Lower leg skin (tissue), 4 donors: ENCODE data around the gene EVI5L. TPM values are rescaled to one million over a fixed set of nuclear protein-coding genes. Genes with fewer than 3 reads are reported as not detected.

Source experiments
- DNase-seq, 2 donors: peaks; one replicate each; pipeline ENCODE4 v3.0.0-alpha.2; 2019; ENCODE audit warnings: low spot score in 2 of 2
- H3K4me3 ChIP-seq: fragments of 200-600 bp; sonication (generic); 2 replicates; pipeline ENCODE4 v1.5.1; 2017; ENCODE audit warnings: mild to moderate bottlenecking, low read depth; ENCODE audit not compliant: poor library complexity, severe bottlenecking
- CTCF ChIP-seq, 3 donors: fragments of 450-650 bp; IDR thresholded peaks; one replicate each; pipeline ENCODE4 v1.5.1; 2016; ENCODE audit warnings: antibody characterized with exemption in 3 of 3, mild to moderate bottlenecking in 3 of 3, moderate library complexity in 2 of 3
- POLR2A ChIP-seq, 2 donors: fragments of 450-650 bp; IDR thresholded peaks; one replicate each; pipeline ENCODE4 v1.6.1; 2016 to 2017; ENCODE audit warnings: antibody characterized with exemption in 2 of 2, mild to moderate bottlenecking in 1 of 2, moderate library complexity in 1 of 2
- WGBS, 2 donors: methylation state at CpG; one replicate each; pipeline ENCODE4 v1.1.5; 2018; 5-methylcytosine and 5-hydroxymethylcytosine counted together
- intact Hi-C: fragments of 100-400 bp; cut with DNase I; formaldehyde crosslinking; loops from one replicate; pipeline ENCODE4 v1.15.0; 2023; ENCODE audit warnings: low total_unique reads
- total RNA-seq, 4 donors: library from RNA; depleted of rRNA; stranded (reverse); fragments of >200 nt; gene quantifications; one replicate each; pipeline ENCODE4 v1.1.0, GENCODE V29; 2016

The EVI5L gene
- total RNA-seq, 4 donors from 2014 or later = 16.2 to 23.3 (median 20.0) TPM

GRCh38 chr19:7860714-7861618, 30.9 kb downstream of the EVI5L start:
- intact Hi-C loops = no loop called here
- WGBS, 2 donors = 75 to 77% methylated on average over 14 of the region's 14 CpGs
- H3K4me3 ChIP-seq = no peak overlapping the region
- DNase-seq = no peak
- TF ChIP-seq POLR2A (IDR thresholded peaks at IDR 0.05) (no peak), CTCF (IDR thresholded peaks at IDR 0.05) (no peak)

DNA sequence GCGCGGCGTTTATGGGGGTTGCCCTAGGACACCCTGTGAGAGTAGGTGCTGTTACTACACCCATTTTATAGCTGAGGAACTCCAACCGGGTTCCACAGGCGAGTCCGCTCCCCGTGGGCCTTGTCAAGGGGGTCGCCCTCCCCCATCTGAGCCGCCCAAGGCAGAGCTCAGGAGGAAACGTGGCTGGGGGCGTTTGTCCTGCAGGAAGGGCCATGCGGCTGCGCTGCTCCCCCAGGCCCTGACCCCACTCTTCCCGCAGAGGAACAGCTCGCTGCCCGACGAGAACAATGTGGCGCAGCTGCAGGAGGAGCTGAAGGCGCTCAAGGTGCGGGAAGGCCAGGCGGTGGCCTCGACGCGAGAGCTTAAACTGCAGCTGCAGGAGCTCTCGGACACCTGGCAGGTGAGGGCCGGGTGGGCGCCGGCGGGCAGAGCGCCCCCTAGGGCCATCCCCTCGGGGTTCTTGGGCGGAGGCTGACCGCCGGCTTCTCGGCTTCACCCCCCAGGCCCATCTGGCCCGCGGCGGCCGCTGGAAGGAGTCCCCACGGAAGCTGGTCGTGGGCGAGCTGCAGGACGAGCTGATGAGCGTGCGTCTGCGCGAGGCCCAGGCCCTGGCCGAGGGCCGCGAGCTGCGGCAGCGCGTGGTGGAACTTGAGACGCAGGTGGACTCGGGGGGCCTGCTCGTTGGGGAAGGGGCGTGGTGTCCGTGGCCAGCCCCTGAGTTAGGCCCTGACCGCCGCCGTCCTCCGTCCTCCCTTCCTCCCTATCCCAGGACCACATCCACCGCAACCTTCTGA, 31.8 kb downstream of the EVI5L start:
- WGBS, 2 donors = 60 to 66% methylated on average over 23 to 49 of the region's 63 CpGs
- no peak overlapping the region for H3K4me3 ChIP-seq
- DNase-seq = no peak
- TF ChIP-seq CTCF (IDR thresholded peaks at IDR 0.05) (no peak), POLR2A (IDR thresholded peaks at IDR 0.05) (no peak)
- intact Hi-C loops = no loop called here

- intact Hi-C loops = no loop called here
- 18% methylated on average over 28 of the region's 67 CpGs; no CpG with 5 or more reads in 1 of the 2 donors for WGBS, 2 donors
- TF ChIP-seq POLR2A (IDR thresholded peaks at IDR 0.05) = no peak
- no peak for TF ChIP-seq CTCF (IDR thresholded peaks at IDR 0.05)
- peak in 1 of 2 donors; percentile 92 for DNase-seq
- no peak overlapping the region for H3K4me3 ChIP-seq
Measured at GRCh38 chr19:7862413-7862951, 32.5 kb downstream of the EVI5L start.

GRCh38 chr19:7863157-7863970, 33.3 kb downstream of the EVI5L start:
- WGBS, 2 donors = 80 to 87% methylated on average over 64 to 74 of the region's 83 CpGs
- TF ChIP-seq POLR2A (IDR thresholded peaks at IDR 0.05) (no peak), CTCF (IDR thresholded peaks at IDR 0.05) (no peak)
- H3K4me3 ChIP-seq = no peak overlapping the region
- DNase-seq = no peak
- intact Hi-C loops = no loop called here

DNA sequence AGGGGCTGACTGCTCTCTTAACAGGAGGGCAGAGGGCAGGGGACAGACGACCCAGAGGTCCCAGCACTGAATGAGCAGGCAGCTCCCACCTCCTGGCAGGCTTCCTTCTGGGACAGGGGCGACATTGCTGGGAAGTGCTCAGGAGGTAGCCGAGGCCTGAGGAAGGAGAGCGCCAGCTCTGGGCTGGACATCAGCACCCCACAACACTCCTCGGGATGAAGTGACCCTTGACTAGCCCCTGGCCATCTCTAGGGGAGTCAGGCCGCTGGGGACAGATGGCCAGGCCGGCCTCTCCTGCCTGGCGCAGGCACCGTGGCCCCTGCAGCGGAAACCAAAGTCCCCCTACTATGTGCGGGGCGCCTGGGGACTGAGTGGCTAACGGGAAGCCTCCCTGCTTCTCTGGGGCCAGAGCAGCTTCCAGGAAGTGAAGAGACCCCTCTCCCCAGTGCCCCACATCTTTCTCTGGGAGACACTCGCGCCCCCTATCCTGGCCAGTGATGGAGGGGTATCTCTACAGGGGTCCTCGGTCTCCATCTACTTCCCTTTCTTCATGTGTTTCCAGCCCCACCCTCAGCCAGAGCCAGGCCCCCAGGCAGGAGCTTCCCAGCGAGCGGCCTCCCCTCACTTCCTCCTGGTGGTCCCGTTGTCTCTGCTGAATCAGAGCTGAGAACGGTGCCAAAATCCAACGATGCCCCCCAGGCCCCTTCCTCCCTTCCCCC, 34.1 kb downstream of the EVI5L start:
- no peak for DNase-seq
- TF ChIP-seq CTCF (IDR thresholded peaks at IDR 0.05) (no peak), POLR2A (IDR thresholded peaks at IDR 0.05) (no peak)
- intact Hi-C loops = no loop called here
- WGBS, 2 donors = 68 to 87% methylated on average over 10 to 13 of the region's 21 CpGs
- no peak overlapping the region for H3K4me3 ChIP-seq
